ENCODE results near the gene DNAH9. TPM values are rescaled to one million over a fixed set of nuclear protein-coding genes. Genes with fewer than 3 reads are reported as not detected.

The DNAH9 gene
- total and polyA plus RNA-seq, 2 of the 8 experiments (the other 6 are each of a cell fraction or from before 2014, with no cell fraction given) = 0.21 to 0.86 TPM

- H2AFZ ChIP-seq (ENCODE audit: low read length) = no peak overlapping the region
- H4K20me1 ChIP-seq (replicated peaks in 1 of 2; ENCODE audit: control insufficient read depth in 1 of 2, insufficient read depth in 2 of 2, low read length in 2 of 2) = no peaks in the 10 kb centered on the region
- H3K4ac ChIP-seq (replicated peaks; ENCODE audit: insufficient read length, low read depth, low read length) = no peak overlapping the region
- no peak for TF ChIP-seq POU5F1 (IDR thresholded peaks at IDR 0.05; ENCODE audit: low read depth, low read length)
- TF ChIP-seq KDM1A (IDR thresholded peaks at IDR 0.05; ENCODE audit: borderline replicate concordance, low read length) = no peak
- TF ChIP-seq JUND (IDR thresholded peaks at IDR 0.05; ENCODE audit: low read length) = no peak
- no peak for TF ChIP-seq SIX5 (IDR thresholded peaks at IDR 0.05; ENCODE audit: low read depth, low read length)
- WGBS, 2 experiments (ENCODE audit: extremely low coverage in 1 of 2, insufficient coverage in 1 of 2, insufficient read length in 1 of 2, insufficient replicate concordance in 2 of 2, low coverage in 1 of 2, low lambda C conversion rate in 2 of 2, missing lambda C conversion rate in 1 of 2) = 90% methylated on average over 4 of the region's 4 CpGs; no CpG with 5 or more reads in 1 of the 2 experiments
- H3K23me2 ChIP-seq (ENCODE audit: low read depth, low read length) = no peaks in the 10 kb centered on the region
- ChIA-PET CTCF (ENCODE audit: partially characterized antibody) (interaction anchor here (0.9 to 1.1 kb wide), 3 partner anchors 9 to 98 kb away, joined by 3 to 4 read pairs (median 4); no protein-coding TSS in a partner anchor), POLR2A (ENCODE audit: partially characterized antibody) (no interaction called here)
- no peak overlapping the region for H2BK12ac ChIP-seq (ENCODE audit: low read depth, low read length)
- H3K4me3 ChIP-seq (ENCODE audit: extremely low read depth in 1 of 4, insufficient read depth in 2 of 4, low read depth in 3 of 4, low read length in 4 of 4) = no peak overlapping the region
- H2BK20ac ChIP-seq (ENCODE audit: low read length) = no peak overlapping the region
- H3K9ac ChIP-seq (replicated peaks in 1 of 4; ENCODE audit: extremely low read depth in 1 of 4, low read depth in 3 of 4, low read length in 3 of 4) = no peak overlapping the region
- no peak overlapping the region for H4K91ac ChIP-seq (replicated peaks; ENCODE audit: insufficient read length, low read length)
- no peak overlapping the region for H2BK120ac ChIP-seq (replicated peaks; ENCODE audit: low read depth, low read length)
- no peaks in the 10 kb centered on the region for H3K27me3 ChIP-seq (replicated peaks in 1 of 4; ENCODE audit: control insufficient read depth in 3 of 4, extremely low read depth in 1 of 4, insufficient read depth in 3 of 4, low read length in 3 of 4)
- no peak overlapping the region for H3K56ac ChIP-seq (replicated peaks; ENCODE audit: insufficient read length, low read depth, low read length)
- no peak overlapping the region for H3K18ac ChIP-seq (ENCODE audit: extremely low read depth, low read length)
- H2BK5ac ChIP-seq (ENCODE audit: low read depth, low read length) = no peak overlapping the region
- no peaks in the 10 kb centered on the region for H3K36me3 ChIP-seq (ENCODE audit: control insufficient read depth in 2 of 4, insufficient read depth in 4 of 4, low read length in 3 of 4)
- no peak overlapping the region for H4K8ac ChIP-seq (ENCODE audit: extremely low read depth, insufficient read depth, low read length)
- FAIRE-seq (no peak), DNase-seq (ENCODE audit: low read depth in 1 of 2, low spot score in 2 of 2) (no peak)
- H2BK15ac ChIP-seq (ENCODE audit: low read length) = no peak overlapping the region
- H2AK5ac ChIP-seq (ENCODE audit: low read depth, low read length) = no peak overlapping the region
- H3K4me1 ChIP-seq (replicated peaks in 1 of 4; ENCODE audit: control insufficient read depth in 3 of 4, insufficient read depth in 4 of 4, low read length in 3 of 4) = no peaks in the 10 kb centered on the region
- no peak overlapping the region for H4K5ac ChIP-seq (ENCODE audit: insufficient read length, low read depth, low read length)
- no peaks in the 10 kb centered on the region for H3K9me3 ChIP-seq (ENCODE audit: insufficient read depth in 2 of 2, low read depth in 1 of 2, low read length in 1 of 2)
- no peaks in the 10 kb centered on the region for H3K79me1 ChIP-seq (ENCODE audit: low read depth, low read length)
- H3K27ac ChIP-seq (ENCODE audit: low read depth, low read length) = no peak overlapping the region
- H3K23ac ChIP-seq (ENCODE audit: insufficient read length) = no peak overlapping the region
- H3K4me2 ChIP-seq (ENCODE audit: insufficient read depth in 1 of 2, low read depth in 2 of 2, low read length in 2 of 2) = no peak overlapping the region
- H3K14ac ChIP-seq (ENCODE audit: insufficient read length) = no peak overlapping the region
- H3K79me2 ChIP-seq (ENCODE audit: control insufficient read depth in 1 of 2, insufficient read depth in 2 of 2, low read length in 2 of 2) = no peaks in the 10 kb centered on the region
Measured at GRCh38 chr17:11893862-11894261, 295.6 kb downstream of the DNAH9 start.

Measured in H1 (cell line).